ENCODE results near the gene PREP.

- no peak for TF ChIP-seq ZNF560 (tag by site-specific recombination; IDR thresholded peaks at IDR 0.05; ENCODE audit: borderline replicate concordance)
- no peak for TF ChIP-seq ZNF488 (tag by site-specific recombination; IDR thresholded peaks at IDR 0.05)
- TF ChIP-seq ZNF24 (tag by site-specific recombination; IDR thresholded peaks at IDR 0.05) = no peak
- no peak for TF ChIP-seq CTCF (tag by site-specific recombination; IDR thresholded peaks at IDR 0.05)
- TF ChIP-seq RBAK (tag by site-specific recombination; IDR thresholded peaks at IDR 0.05) = no peak
- no peak for TF ChIP-seq ATF2 (tag by site-specific recombination; IDR thresholded peaks at IDR 0.05; ENCODE audit: low read depth)
- no peak for TF ChIP-seq REST (tag by site-specific recombination; IDR thresholded peaks at IDR 0.05)
- no peak for TF ChIP-seq ZNF335 (tag by site-specific recombination; conservative IDR thresholded peaks at IDR 0.05)
- TF ChIP-seq PBX3 (CRISPR knock-in tag; IDR thresholded peaks at IDR 0.05) = no peak
- TF ChIP-seq ZNF140 (tag by site-specific recombination; IDR thresholded peaks at IDR 0.05) = no peak
- no peak for TF ChIP-seq GLIS1 (tag by site-specific recombination; IDR thresholded peaks at IDR 0.05)
Observed at GRCh38 chr6:105280033-105280432, 122.8 kb downstream of the PREP start.
